OCI-LY7 (cell line): ENCODE results near the gene DVL1. TPM values are rescaled to one million over a fixed set of nuclear protein-coding genes. Genes with fewer than 3 reads are reported as not detected.

Experiments used
- BruUV-seq: library from RNA; stranded (reverse); fragments of 400-500 nt; replicated peaks from 2 replicates; lab custom pipeline; 2021; lab: Mats Ljungman, UMichigan
- CTCF ChIA-PET: fragments of 300-600 bp; sonication (Branson Sonifier 250); formaldehyde crosslinking; loops from one replicate; lab custom pipeline; 2022; ENCODE audit warnings: antibody characterized with exemption; ENCODE audit not compliant: unreplicated experiment; lab: Charles Lee
- POLR2A ChIA-PET: fragments of 300-600 bp; sonication (Branson Sonifier 250); formaldehyde crosslinking; loops from one replicate; lab custom pipeline; 2022; ENCODE audit warnings: antibody characterized with exemption; lab: Charles Lee
- DNase-seq: peaks from one replicate; pipeline ENCODE4 v3.0.0-alpha.2; 2015; ENCODE audit warnings: low spot score
- H2AFZ ChIP-seq: fragments of 200-600 bp; sonication (generic), shearing (Covaris generic); 2 replicates; pipeline ENCODE4 v1.6.1; 2014; ENCODE audit warnings: mild to moderate bottlenecking, antibody characterized with exemption, low read length, moderate library complexity
- H3K27ac ChIP-seq: fragments of 200-600 bp; sonication (generic); 2 replicates; pipeline ENCODE4 v1.5.1; 2014; ENCODE audit warnings: mixed run types, low read depth, mild to moderate bottlenecking, moderate library complexity, low read length, inconsistent platforms; ENCODE audit not compliant: poor library complexity, severe bottlenecking
- H3K36me3 ChIP-seq: fragments of 200-600 bp; sonication (generic); 2 replicates; pipeline ENCODE4 v1.6.1; 2014; ENCODE audit warnings: mild to moderate bottlenecking, antibody characterized with exemption, low read length, moderate library complexity, mixed read lengths; ENCODE audit not compliant: insufficient read depth
- H3K4me1 ChIP-seq: fragments of 200-600 bp; sonication (generic); 2 replicates; pipeline ENCODE4 v1.5.1; 2014; ENCODE audit warnings: mild to moderate bottlenecking, low read length; ENCODE audit not compliant: insufficient read depth, poor library complexity, severe bottlenecking
- H3K4me2 ChIP-seq: fragments of 200-600 bp; sonication (generic); 2 replicates; pipeline ENCODE4 v1.6.1; 2014; ENCODE audit warnings: mild to moderate bottlenecking, low read length
- H3K4me3 ChIP-seq: fragments of 200-600 bp; sonication (generic); 2 replicates; pipeline ENCODE4 v1.5.1; 2014; ENCODE audit warnings: mild to moderate bottlenecking, low read depth, low read length; ENCODE audit not compliant: poor library complexity, severe bottlenecking
- H3K79me2 ChIP-seq: fragments of 200-600 bp; sonication (generic); 2 replicates; pipeline ENCODE4 v1.6.1; 2016; ENCODE audit warnings: low read depth, mild to moderate bottlenecking, low read length, moderate library complexity, mixed read lengths; ENCODE audit not compliant: insufficient read depth
- H3K9me2 ChIP-seq: fragments of 200-600 bp; sonication (generic); 2 replicates; pipeline ENCODE4 v1.6.1; 2016; ENCODE audit warnings: mild to moderate bottlenecking, low read length, mixed read lengths; ENCODE audit not compliant: insufficient read depth
- H3K9me3 ChIP-seq: fragments of 200-600 bp; sonication (generic); 2 replicates; pipeline ENCODE4 v1.6.1; 2014; ENCODE audit warnings: mild to moderate bottlenecking, mixed run types, low read length, mixed read lengths
- H4K20me1 ChIP-seq: fragments of 200-600 bp; sonication (generic); 2 replicates; pipeline ENCODE4 v1.6.1; 2014; ENCODE audit warnings: mild to moderate bottlenecking, antibody characterized with exemption, low read length, moderate library complexity, mixed read lengths; ENCODE audit not compliant: insufficient read depth
- EZH2phosphoT487 ChIP-seq: fragments of 200-600 bp; sonication (generic); IDR thresholded peaks from 2 replicates; pipeline ENCODE4 v1.6.1; 2018; ENCODE audit warnings: low read depth, borderline replicate concordance, mild to moderate bottlenecking, mixed run types, antibody characterized with exemption, low read length, moderate library complexity, mixed read lengths
- intact Hi-C: fragments of 100-400 bp; cut with micrococcal nuclease; formaldehyde crosslinking; loops from one replicate; pipeline ENCODE4 v1.10.0; 2022; ENCODE audit not compliant: unreplicated experiment
- total RNA-seq, 2 experiments: library from RNA; depleted of rRNA in 1 of 2; stranded (reverse); fragments of >200 nt in 1 of 2; shearing (Covaris generic) in 1 of 2; gene quantifications; 2 replicates each; pipeline ENCODE4 v1.2.3, GENCODE V29; 2014 to 2022
- TF ChIP-seq, protein P1 (sequence below): fragments of 200-600 bp; sonication (generic); conservative IDR thresholded peaks from 2 replicates; pipeline ENCODE4 v1.5.1; 2014; ENCODE audit warnings: mild to moderate bottlenecking, antibody characterized with exemption, low read length, moderate library complexity, mixed read lengths

The DVL1 gene
- total RNA-seq, 2 experiments from 2014 or later: 27.8 to 47.1 TPM

DNA sequence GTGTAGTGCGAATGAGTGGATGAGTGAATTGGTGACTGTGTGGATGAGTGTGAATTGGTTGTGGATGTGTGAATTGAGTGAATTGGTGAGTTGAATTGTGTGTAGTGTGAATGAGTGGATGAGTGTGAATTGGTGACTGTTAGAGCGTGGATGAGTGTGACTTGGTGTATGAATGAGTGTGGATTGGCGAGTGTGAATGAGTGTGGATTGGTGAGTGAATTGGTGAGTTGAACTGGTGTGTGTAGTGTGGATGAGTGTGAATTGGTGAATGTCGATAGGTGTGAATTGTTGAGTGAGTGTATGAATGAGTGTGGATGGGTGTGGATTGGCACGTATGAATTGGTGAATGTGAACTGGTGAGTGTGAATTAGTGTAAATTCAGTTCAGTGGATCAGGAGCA lies 18.1 kb upstream of the DVL1 start:
- Histone ChIP-seq H3K36me3 (peaks cover 21% of the 10 kb centered on the region; the same call in 1 of the 2 replicates), H2AFZ (no peak overlapping the region), H4K20me1 (no peaks in the 10 kb centered on the region), H3K4me1 (peaks cover 10% of the 10 kb centered on the region), H3K4me2 (no peak overlapping the region), H3K9me2 (no peaks in the 10 kb centered on the region), H3K4me3 (no peak overlapping the region), H3K27ac (no peak overlapping the region), H3K9me3 (peaks cover 17% of the 10 kb centered on the region), H3K79me2 (no peaks in the 10 kb centered on the region)
- intact Hi-C loops: no loop called here
- ChIA-PET CTCF (no interaction called here), POLR2A (no interaction called here)
- DNase-seq: no peak
- TF ChIP-seq, protein P1, sequence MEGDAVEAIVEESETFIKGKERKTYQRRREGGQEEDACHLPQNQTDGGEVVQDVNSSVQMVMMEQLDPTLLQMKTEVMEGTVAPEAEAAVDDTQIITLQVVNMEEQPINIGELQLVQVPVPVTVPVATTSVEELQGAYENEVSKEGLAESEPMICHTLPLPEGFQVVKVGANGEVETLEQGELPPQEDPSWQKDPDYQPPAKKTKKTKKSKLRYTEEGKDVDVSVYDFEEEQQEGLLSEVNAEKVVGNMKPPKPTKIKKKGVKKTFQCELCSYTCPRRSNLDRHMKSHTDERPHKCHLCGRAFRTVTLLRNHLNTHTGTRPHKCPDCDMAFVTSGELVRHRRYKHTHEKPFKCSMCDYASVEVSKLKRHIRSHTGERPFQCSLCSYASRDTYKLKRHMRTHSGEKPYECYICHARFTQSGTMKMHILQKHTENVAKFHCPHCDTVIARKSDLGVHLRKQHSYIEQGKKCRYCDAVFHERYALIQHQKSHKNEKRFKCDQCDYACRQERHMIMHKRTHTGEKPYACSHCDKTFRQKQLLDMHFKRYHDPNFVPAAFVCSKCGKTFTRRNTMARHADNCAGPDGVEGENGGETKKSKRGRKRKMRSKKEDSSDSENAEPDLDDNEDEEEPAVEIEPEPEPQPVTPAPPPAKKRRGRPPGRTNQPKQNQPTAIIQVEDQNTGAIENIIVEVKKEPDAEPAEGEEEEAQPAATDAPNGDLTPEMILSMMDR: no peak
- TF ChIP-seq EZH2phosphoT487: no peak
- BruUV-seq: no TSS peak

DNA sequence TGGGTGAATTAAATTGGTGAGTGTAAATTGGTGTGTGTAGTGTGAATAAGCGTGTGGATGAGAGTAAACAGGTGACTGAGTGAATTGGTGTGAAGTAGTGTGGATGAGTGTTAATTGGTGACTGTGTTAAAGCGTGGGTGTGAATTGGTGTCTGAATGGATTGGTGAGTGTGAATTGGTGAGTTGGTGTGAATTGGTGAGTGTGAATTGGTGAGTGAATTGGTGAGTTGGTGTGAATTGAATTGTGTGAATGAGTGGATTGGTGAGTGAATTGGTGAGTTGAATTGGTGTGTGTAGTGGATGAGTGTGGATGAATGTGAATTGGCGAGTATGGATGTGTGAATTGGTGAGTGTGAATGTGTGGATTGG lies 17.5 kb upstream of the DVL1 start:
- no peak overlapping the region for H3K27ac ChIP-seq
- peaks cover 4% of the 10 kb centered on the region for H3K4me1 ChIP-seq
- intact Hi-C loops: no loop called here
- no peak for TF ChIP-seq EZH2phosphoT487
- TF ChIP-seq, protein P1: no peak
- H3K36me3 ChIP-seq: peaks cover 16% of the 10 kb centered on the region; the same call in 1 of the 2 replicates
- no peak for DNase-seq
- ChIA-PET POLR2A (no interaction called here), CTCF (no interaction called here)
- no peak overlapping the region for H3K4me2 ChIP-seq
- no peaks in the 10 kb centered on the region for H3K79me2 ChIP-seq
- no peak overlapping the region for H3K4me3 ChIP-seq
- BruUV-seq: no TSS peak
- H3K9me2 ChIP-seq: no peaks in the 10 kb centered on the region
- H3K9me3 ChIP-seq: peaks cover 17% of the 10 kb centered on the region
- H4K20me1 ChIP-seq: no peaks in the 10 kb centered on the region
- H2AFZ ChIP-seq: no peak overlapping the region

DNA sequence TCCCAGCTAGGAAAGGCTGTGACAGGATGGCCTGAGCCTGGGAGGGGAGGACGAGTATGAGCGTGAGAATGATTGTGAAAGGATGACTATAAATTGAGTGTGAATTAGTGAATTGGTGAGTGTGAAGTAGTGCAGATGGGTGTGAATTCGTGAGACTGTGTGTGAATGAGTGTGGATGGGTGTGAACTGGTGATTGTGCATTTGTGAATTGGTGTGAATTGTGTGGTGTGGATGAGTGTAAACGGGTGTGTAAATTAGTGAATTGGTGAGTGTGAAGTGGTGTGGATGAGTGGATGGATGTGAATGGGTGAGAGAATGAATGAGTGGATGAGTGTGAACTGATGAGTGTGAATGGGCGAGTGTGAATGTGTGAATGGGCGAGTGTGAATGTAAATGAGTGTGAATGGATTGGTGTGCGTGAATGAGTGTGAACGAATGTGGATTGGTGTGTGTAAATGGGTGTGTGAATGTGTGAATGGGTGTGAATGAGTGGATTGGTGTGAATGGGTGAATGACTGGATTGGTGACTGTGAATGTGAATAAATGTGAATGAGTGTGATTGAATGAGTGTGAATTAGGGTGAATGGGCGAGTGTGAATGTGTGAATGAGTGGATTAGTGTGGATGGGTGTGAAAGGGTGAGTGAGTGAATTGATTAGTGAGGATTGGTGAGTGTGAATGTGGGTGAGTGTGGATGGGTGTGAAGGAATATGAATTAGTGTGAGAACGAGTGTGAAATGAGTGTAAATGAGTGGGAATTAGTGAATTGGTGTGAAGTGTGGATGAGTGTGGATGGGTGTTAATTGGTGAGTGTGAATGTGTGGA lies 16.9 kb upstream of the DVL1 start:
- H3K27ac ChIP-seq: no peak overlapping the region
- no peaks in the 10 kb centered on the region for H3K4me1 ChIP-seq
- POLR2A ChIA-PET: no interaction called here
- H3K4me2 ChIP-seq: no peak overlapping the region
- peaks cover 10% of the 10 kb centered on the region; the same call in 1 of the 2 replicates for H3K36me3 ChIP-seq
- no peaks in the 10 kb centered on the region for H4K20me1 ChIP-seq
- no peaks in the 10 kb centered on the region for H3K9me2 ChIP-seq
- H2AFZ ChIP-seq: no peak overlapping the region
- DNase-seq: no peak
- no peak for TF ChIP-seq EZH2phosphoT487
- TF ChIP-seq, protein P1: no peak
- H3K9me3 ChIP-seq: peaks cover 17% of the 10 kb centered on the region
- H3K79me2 ChIP-seq: no peaks in the 10 kb centered on the region
- TSS peak; percentile 73 for BruUV-seq
- CTCF ChIA-PET: no interaction called here
- H3K4me3 ChIP-seq: no peak overlapping the region
- intact Hi-C loops: no loop called here
